Measurements from ENCODE around the gene PSD2.
A peak's percentile ranks its signal among the peaks of the same experiment; 100 is the strongest.

Gene PSD2

GRCh38 chr5:139795074-139796001, at the start of gene PSD2:
Gene PSD2, plus strand, starts transcription at chr5:139795808. Its CDS starts 13,633 bp downstream, at chr5:139809441.
- Mint-ChIP-seq H3K9me3 (no peaks in the 10 kb centered on the region), H3K36me3 (no peaks in the 10 kb centered on the region), H3K27me3 (peaks cover 97% of the 10 kb centered on the region), H3K4me1 (no peaks in the 10 kb centered on the region), H3K27ac (no peak within 1 kb of the TSS), H3K4me3 (no peak within 1 kb of the TSS)
- peak; percentile 35 for DNase-seq
- CTCF ChIA-PET = no interaction called here

GRCh38 chr5:139746691-139747582, 48.7 kb upstream of the PSD2 start:
- CTCF ChIA-PET = interaction anchor here (1.3 to 2.6 kb wide), 2 partner anchors 19 kb away, joined by 6 to 11 read pairs; no protein-coding TSS in a partner anchor
- peak; percentile 60 for DNase-seq
- peaks cover 91% of the 10 kb centered on the region for H3K27me3 Mint-ChIP-seq
- H3K27ac Mint-ChIP-seq = no peak overlapping the region
- peaks cover 27% of the 10 kb centered on the region for H3K4me1 Mint-ChIP-seq
- no peaks in the 10 kb centered on the region for H3K36me3 Mint-ChIP-seq
- peak overlapping the region; percentile 37 for H3K4me3 Mint-ChIP-seq
- no peaks in the 10 kb centered on the region for H3K9me3 Mint-ChIP-seq

GRCh38 chr5:139747583-139748504, 47.8 kb upstream of the PSD2 start:
- H3K36me3 Mint-ChIP-seq = no peaks in the 10 kb centered on the region
- peaks cover 27% of the 10 kb centered on the region for H3K4me1 Mint-ChIP-seq
- peak; percentile 40 for DNase-seq
- H3K27ac Mint-ChIP-seq = no peak overlapping the region
- H3K9me3 Mint-ChIP-seq = no peaks in the 10 kb centered on the region
- peak overlapping the region; percentile 37 for H3K4me3 Mint-ChIP-seq
- CTCF ChIA-PET = interaction anchor here (1.0 to 2.6 kb wide), 2 partner anchors 18 to 32 kb away, joined by 3 to 11 read pairs; no protein-coding TSS in a partner anchor
- H3K27me3 Mint-ChIP-seq = peaks cover 95% of the 10 kb centered on the region

GRCh38 chr5:139748505-139748826, 47.1 kb upstream of the PSD2 start:
- H3K9me3 Mint-ChIP-seq = no peaks in the 10 kb centered on the region
- peaks cover 95% of the 10 kb centered on the region for H3K27me3 Mint-ChIP-seq

GRCh38 chr5:139749242-139749641, 46.4 kb upstream of the PSD2 start:
- Mint-ChIP-seq H3K4me1 (peaks cover 27% of the 10 kb centered on the region), H3K4me3 (peak overlapping the region; percentile 26), H3K36me3 (no peaks in the 10 kb centered on the region), H3K27me3 (peaks cover 96% of the 10 kb centered on the region), H3K27ac (no peak overlapping the region), H3K9me3 (no peaks in the 10 kb centered on the region)
- CTCF ChIA-PET = interaction anchor here (1.0 to 2.6 kb wide), 2 partner anchors 17 to 38 kb away, joined by 4 to 11 read pairs; no protein-coding TSS in a partner anchor
- DNase-seq = no peak

More at GRCh38 chr5:139748505-139748826, 47.1 kb upstream of the PSD2 start:
- H3K27ac Mint-ChIP-seq = no peak overlapping the region
- peaks cover 27% of the 10 kb centered on the region for H3K4me1 Mint-ChIP-seq
- DNase-seq = no peak
- CTCF ChIA-PET = interaction anchor here (1.0 to 2.6 kb wide), 2 partner anchors 17 to 32 kb away, joined by 3 to 11 read pairs; no protein-coding TSS in a partner anchor
- H3K4me3 Mint-ChIP-seq = no peak overlapping the region
- H3K36me3 Mint-ChIP-seq = no peaks in the 10 kb centered on the region

- no peak overlapping the region for H3K4me3 Mint-ChIP-seq
- no peak for DNase-seq
- peaks cover 29% of the 10 kb centered on the region for H3K4me1 Mint-ChIP-seq
- peaks cover 96% of the 10 kb centered on the region for H3K27me3 Mint-ChIP-seq
- no peaks in the 10 kb centered on the region for H3K9me3 Mint-ChIP-seq
- CTCF ChIA-PET = interaction anchor here (1.0 kb wide), 1 partner anchor 14 kb away, joined by 3 read pairs; no protein-coding TSS in a partner anchor
- no peaks in the 10 kb centered on the region for H3K36me3 Mint-ChIP-seq
- H3K27ac Mint-ChIP-seq = no peak overlapping the region
Observed at GRCh38 chr5:139751236-139751635, 44.4 kb upstream of the PSD2 start.

GRCh38 chr5:139752506-139753473, 42.8 kb upstream of the PSD2 start:
- no peaks in the 10 kb centered on the region for H3K9me3 Mint-ChIP-seq
- H3K27ac Mint-ChIP-seq = no peak overlapping the region
- no peaks in the 10 kb centered on the region for H3K36me3 Mint-ChIP-seq
- DNase-seq = no peak
- H3K4me3 Mint-ChIP-seq = no peak overlapping the region
- peaks cover 96% of the 10 kb centered on the region for H3K27me3 Mint-ChIP-seq
- CTCF ChIA-PET = interaction anchor here (0.9 to 2.7 kb wide), 6 partner anchors 10 to 117 kb away, joined by 3 to 16 read pairs (median 4); no protein-coding TSS in a partner anchor
- H3K4me1 Mint-ChIP-seq = peaks cover 16% of the 10 kb centered on the region

GRCh38 chr5:139755892-139756671, 39.5 kb upstream of the PSD2 start:
- Mint-ChIP-seq H3K9me3 (no peaks in the 10 kb centered on the region), H3K36me3 (no peaks in the 10 kb centered on the region), H3K27me3 (peaks cover 92% of the 10 kb centered on the region), H3K27ac (no peak overlapping the region), H3K4me3 (no peak overlapping the region), H3K4me1 (peaks cover 6% of the 10 kb centered on the region)
- DNase-seq = no peak
- CTCF ChIA-PET = interaction anchor here (1.7 kb wide), 1 partner anchor 10 kb away, joined by 12 read pairs; no protein-coding TSS in a partner anchor

- Mint-ChIP-seq H3K9me3 (no peaks in the 10 kb centered on the region), H3K36me3 (no peaks in the 10 kb centered on the region), H3K4me1 (peaks cover 6% of the 10 kb centered on the region), H3K27ac (no peak overlapping the region), H3K4me3 (no peak overlapping the region), H3K27me3 (peaks cover 94% of the 10 kb centered on the region)
- no peak for DNase-seq
- CTCF ChIA-PET = interaction anchor here (1.7 kb wide), 1 partner anchor 9 kb away, joined by 12 read pairs; no protein-coding TSS in a partner anchor
Observed at GRCh38 chr5:139756971-139757370, 38.6 kb upstream of the PSD2 start.

- CTCF ChIA-PET = interaction anchor here (1.2 to 1.7 kb wide), 3 partner anchors 8 to 122 kb away, joined by 3 to 12 read pairs (median 6); no protein-coding TSS in a partner anchor
- no peaks in the 10 kb centered on the region for H3K36me3 Mint-ChIP-seq
- H3K27me3 Mint-ChIP-seq = peaks cover 94% of the 10 kb centered on the region
- H3K4me1 Mint-ChIP-seq = peaks cover 6% of the 10 kb centered on the region
- DNase-seq = no peak
- H3K27ac Mint-ChIP-seq = no peak overlapping the region
- no peaks in the 10 kb centered on the region for H3K9me3 Mint-ChIP-seq
- no peak overlapping the region for H3K4me3 Mint-ChIP-seq
Observed at GRCh38 chr5:139757727-139758509, 37.7 kb upstream of the PSD2 start.

- Mint-ChIP-seq H3K27ac (no peak overlapping the region), H3K27me3 (peaks cover 94% of the 10 kb centered on the region), H3K36me3 (no peaks in the 10 kb centered on the region), H3K4me3 (no peak overlapping the region), H3K9me3 (no peaks in the 10 kb centered on the region), H3K4me1 (peaks cover 6% of the 10 kb centered on the region)
- CTCF ChIA-PET = interaction anchor here (1.2 to 1.5 kb wide), 2 partner anchors 18 to 123 kb away, joined by 3 to 6 read pairs; no protein-coding TSS in a partner anchor
- DNase-seq = no peak
Observed at GRCh38 chr5:139758510-139759075, 37.0 kb upstream of the PSD2 start.

Data from activated naive CD4-positive, alpha-beta T cell treated with anti-CD3 and anti-CD28 coated beads, Interleukin-2, amount 10 ng/mL, durations not matched to agents 7 days and 5 days (primary cell).